ENCODE measurements around the gene PERM1. TPM values are rescaled to one million over a fixed set of nuclear protein-coding genes. Genes with fewer than 3 reads are reported as not detected.
"Not testable (repeated sequence)": the region's sequence is repeated elsewhere in the genome, so short reads cannot be mapped to it uniquely, and the experiment has no call there.

The PERM1 gene
- total RNA-seq, 1 experiment from 2014 or later = not detected

DNA sequence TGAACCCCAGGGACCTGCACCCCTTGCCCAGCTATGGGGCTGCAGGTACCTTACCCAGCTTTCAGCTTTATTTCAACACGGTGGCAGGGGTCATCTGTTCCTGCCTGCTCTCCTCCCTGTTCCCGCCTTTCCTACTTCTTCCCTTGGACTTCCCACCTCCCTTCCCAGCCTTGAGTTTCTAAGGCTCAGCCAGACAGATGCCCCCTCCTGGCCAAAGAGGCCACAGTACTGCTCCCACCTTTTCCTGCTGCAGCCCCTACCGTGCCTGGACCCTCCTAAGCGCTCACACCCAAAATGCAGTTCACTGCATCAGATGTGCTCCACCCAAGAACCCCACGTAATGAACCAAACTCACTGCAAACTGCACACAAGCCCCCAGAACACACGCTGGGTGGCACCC is 30.5 kb downstream of the PERM1 start:
- no peak overlapping the region for H3K27ac Mint-ChIP-seq
- POLR2A ChIA-PET = no interaction called here
- no peaks in the 10 kb centered on the region for H3K4me1 Mint-ChIP-seq
- no peaks in the 10 kb centered on the region for H3K27me3 Mint-ChIP-seq (ENCODE audit: low read depth)
- DNase-seq (ENCODE audit: low spot score) (peak; percentile 52), ATAC-seq (peak; percentile 84)
- H3K9me3 Mint-ChIP-seq = no peaks in the 10 kb centered on the region
- H3K4me3 Mint-ChIP-seq = no peak overlapping the region
- TF ChIP-seq ZNF138 (CRISPR knock-in tag; conservative IDR thresholded peaks at IDR 0.05) = no peak
- TF ChIP-seq ETV6 (CRISPR knock-in tag; IDR thresholded peaks at IDR 0.05) = no peak
- TF ChIP-seq ZNF396 (CRISPR knock-in tag; IDR thresholded peaks at IDR 0.05; ENCODE audit: borderline replicate concordance) = no peak
- no peak for TF ChIP-seq MYBL2 (CRISPR knock-in tag; IDR thresholded peaks at IDR 0.05)
- no peak for TF ChIP-seq ESRRA (CRISPR knock-in tag; IDR thresholded peaks at IDR 0.05; ENCODE audit: borderline replicate concordance)
- TF ChIP-seq, protein P1, sequence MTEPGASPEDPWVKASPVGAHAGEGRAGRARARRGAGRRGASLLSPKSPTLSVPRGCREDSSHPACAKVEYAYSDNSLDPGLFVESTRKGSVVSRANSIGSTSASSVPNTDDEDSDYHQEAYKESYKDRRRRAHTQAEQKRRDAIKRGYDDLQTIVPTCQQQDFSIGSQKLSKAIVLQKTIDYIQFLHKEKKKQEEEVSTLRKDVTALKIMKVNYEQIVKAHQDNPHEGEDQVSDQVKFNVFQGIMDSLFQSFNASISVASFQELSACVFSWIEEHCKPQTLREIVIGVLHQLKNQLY (CRISPR knock-in tag; IDR thresholded peaks at IDR 0.05) = no peak
- TF ChIP-seq IRF2 (CRISPR knock-in tag; IDR thresholded peaks at IDR 0.05; ENCODE audit: borderline replicate concordance, low read depth) = no peak
- TF ChIP-seq CREM (CRISPR knock-in tag; IDR thresholded peaks at IDR 0.05) = no peak
- CTCF ChIA-PET = interaction anchor here (0.6 to 2.4 kb wide), 9 partner anchors 10 to 82 kb away, joined by 3 to 28 read pairs (median 5); partner anchors contain the start of gene SAMD11
- H3K36me3 Mint-ChIP-seq = peaks cover 51% of the 10 kb centered on the region

DNA sequence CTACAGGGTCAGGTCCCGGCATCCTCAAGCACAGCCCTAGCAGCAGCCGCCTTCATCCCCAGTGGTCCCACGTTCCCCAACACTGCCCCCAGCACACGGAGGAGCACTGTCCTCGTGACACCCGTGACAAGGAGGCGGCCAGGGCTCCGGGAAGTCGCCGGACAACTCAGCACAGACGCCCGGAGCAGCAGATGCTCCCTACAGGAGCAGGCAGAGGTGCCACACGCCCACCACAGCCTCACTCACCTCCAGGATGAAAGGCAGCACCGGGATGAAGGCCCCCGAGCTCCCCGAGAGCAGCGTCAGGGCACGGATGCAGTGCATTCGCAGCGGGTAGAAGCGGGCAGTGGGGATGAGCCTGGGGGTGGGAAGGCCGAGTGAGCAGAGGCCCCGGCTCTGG is 31.0 kb downstream of the PERM1 start:
- ChIA-PET POLR2A (no interaction called here), CTCF (interaction anchor here (1.0 to 2.4 kb wide), 4 partner anchors 10 to 82 kb away, joined by 3 to 28 read pairs (median 4); no protein-coding TSS in a partner anchor)
- DNase-seq (ENCODE audit: low spot score) = no peak
- Mint-ChIP-seq H3K4me1 (no peaks in the 10 kb centered on the region), H3K9me3 (no peaks in the 10 kb centered on the region), H3K4me3 (no peak overlapping the region), H3K27ac (no peak overlapping the region), H3K27me3 (ENCODE audit: low read depth) (no peaks in the 10 kb centered on the region), H3K36me3 (peaks cover 48% of the 10 kb centered on the region)
- TF ChIP-seq SOX15 (CRISPR knock-in tag; IDR thresholded peaks at IDR 0.05) = no peak
- no peak for TF ChIP-seq FOXK1 (CRISPR knock-in tag; IDR thresholded peaks at IDR 0.05)
- ATAC-seq = no peak

GRCh38 chr1:950268-950667 is 31.6 kb downstream of the PERM1 start:
- Mint-ChIP-seq H3K4me3 (no peak overlapping the region), H3K4me1 (no peaks in the 10 kb centered on the region), H3K9me3 (no peaks in the 10 kb centered on the region), H3K36me3 (peaks cover 45% of the 10 kb centered on the region), H3K27ac (no peak overlapping the region), H3K27me3 (ENCODE audit: low read depth) (peaks cover 2% of the 10 kb centered on the region; the same call in 1 of the 2 replicates)
- ChIA-PET CTCF (no interaction called here), POLR2A (no interaction called here)
- no peak for DNase-seq (ENCODE audit: low spot score)
- no peak for ATAC-seq
- no peak for TF ChIP-seq NFYB (CRISPR knock-in tag; conservative IDR thresholded peaks at IDR 0.05; ENCODE audit: low read depth)

DNA sequence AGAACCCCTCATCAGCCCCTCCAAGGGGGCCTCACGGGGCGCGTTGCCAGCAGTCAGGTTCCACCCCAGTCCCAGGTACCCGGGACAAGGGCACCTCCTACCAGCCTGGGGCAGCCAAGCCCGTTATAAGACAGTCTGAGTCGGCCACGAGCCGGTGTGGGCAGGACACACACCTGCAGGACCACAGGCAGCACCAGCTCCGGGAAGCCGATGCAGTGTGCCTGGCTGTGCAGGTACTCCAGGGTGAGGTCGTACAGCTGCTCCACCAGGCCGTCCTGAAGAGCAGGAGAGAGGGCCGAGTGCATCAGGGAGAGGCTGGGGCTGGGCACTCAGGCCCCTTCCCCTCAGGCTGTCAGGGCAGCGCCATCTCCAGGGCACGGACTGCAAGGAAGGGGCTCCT is 33.9 kb downstream of the PERM1 start:
- H3K27ac Mint-ChIP-seq = no peak overlapping the region
- peaks cover 31% of the 10 kb centered on the region for H3K36me3 Mint-ChIP-seq
- H3K9me3 Mint-ChIP-seq = no peaks in the 10 kb centered on the region
- H3K27me3 Mint-ChIP-seq (ENCODE audit: low read depth) = peaks cover 10% of the 10 kb centered on the region
- ChIA-PET POLR2A (no interaction called here), CTCF (no interaction called here)
- TF ChIP-seq, protein P2, sequence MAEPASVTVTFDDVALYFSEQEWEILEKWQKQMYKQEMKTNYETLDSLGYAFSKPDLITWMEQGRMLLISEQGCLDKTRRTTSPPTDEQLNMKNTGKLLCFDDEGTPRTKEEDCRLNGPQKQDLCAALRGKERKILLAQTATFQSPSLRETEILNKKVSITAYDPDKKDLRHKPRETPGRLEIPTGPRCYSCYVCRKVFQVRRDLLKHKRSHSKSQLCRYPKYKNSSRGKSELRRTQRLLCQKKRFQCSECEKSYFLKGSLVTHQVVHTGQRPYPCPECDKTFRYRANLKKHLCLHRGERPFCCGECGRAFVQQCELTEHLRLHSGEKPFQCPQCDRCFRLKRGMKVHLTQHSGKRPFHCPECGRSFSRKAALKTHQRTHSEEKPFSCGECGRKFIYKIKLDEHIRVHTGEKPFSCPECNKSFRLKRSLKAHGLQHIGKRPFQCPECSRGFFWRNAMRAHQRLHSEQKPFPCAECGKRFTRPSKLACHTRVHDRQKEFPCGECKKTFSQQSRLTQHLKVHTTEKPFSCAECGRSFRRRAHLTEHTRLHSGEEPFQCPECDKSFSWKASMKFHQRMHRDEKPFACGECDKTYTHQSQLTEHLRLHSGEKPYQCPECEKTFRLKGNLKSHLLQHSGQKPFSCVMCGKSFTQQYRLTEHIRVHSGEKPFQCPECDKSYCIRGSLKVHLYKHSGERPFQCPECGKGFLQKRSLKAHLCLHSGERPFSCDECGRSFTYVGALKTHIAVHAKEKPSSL (CRISPR knock-in tag; conservative IDR thresholded peaks at IDR 0.05) = no peak
- no peak for TF ChIP-seq ERG (CRISPR knock-in tag; IDR thresholded peaks at IDR 0.05)
- no peak for TF ChIP-seq OVOL2 (CRISPR knock-in tag; IDR thresholded peaks at IDR 0.05; ENCODE audit: borderline replicate concordance)
- ATAC-seq = no peak
- no peaks in the 10 kb centered on the region for H3K4me1 Mint-ChIP-seq
- H3K4me3 Mint-ChIP-seq = no peak overlapping the region
- DNase-seq (ENCODE audit: low spot score) = no peak

- H3K4me3 Mint-ChIP-seq; ATAC-seq; H3K4me1 Mint-ChIP-seq; CTCF ChIA-PET; DNase-seq (ENCODE audit: low spot score); POLR2A ChIA-PET; H3K27ac Mint-ChIP-seq; H3K9me3 Mint-ChIP-seq: not testable (repeated sequence)
- peaks cover 30% of the 10 kb centered on the region for H3K36me3 Mint-ChIP-seq
- peaks cover 13% of the 10 kb centered on the region for H3K27me3 Mint-ChIP-seq (ENCODE audit: low read depth)
These were observed 35.1 kb downstream of the PERM1 start for GRCh38 chr1:946811-947210.

All from WTC11 (cell line).